SH-SY5Y (cell line): ENCODE data around the gene FBXL15.

Experiments
- GATA2 ChIP-seq: IDR thresholded peaks from 2 replicates; pipeline ENCODE4 v1.6.1; 2011; ENCODE audit warnings: mild to moderate bottlenecking, low read depth, low read length
- GATA3 ChIP-seq: IDR thresholded peaks from 2 replicates; pipeline ENCODE4 v1.6.1; 2011; ENCODE audit warnings: low read depth, mild to moderate bottlenecking, low read length, moderate library complexity

DNA sequence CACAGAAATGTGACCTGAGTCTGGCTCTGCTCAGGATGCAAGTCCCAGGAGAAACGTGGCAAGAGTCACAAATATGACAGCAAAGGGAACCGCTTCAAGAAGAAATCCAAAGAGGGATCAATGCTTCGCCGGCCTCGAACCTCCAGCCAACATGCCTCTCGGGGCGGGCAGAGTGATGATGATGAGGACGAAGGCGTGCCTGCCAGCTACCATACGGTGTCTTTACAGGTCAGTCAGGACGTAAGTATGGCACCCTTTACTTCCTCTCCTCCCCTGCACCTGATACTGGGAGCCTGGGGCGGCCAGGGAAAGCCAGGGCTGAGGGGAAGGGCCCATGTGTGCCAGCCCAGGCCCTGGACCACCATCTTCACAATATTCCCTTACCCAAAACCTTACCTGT is 43.7 kb upstream of the FBXL15 start:
- TF ChIP-seq GATA2 (no peak), GATA3 (no peak)
